Kidney epithelial cell (primary cell): ENCODE results near the gene LRCH4. TPM values are rescaled to one million over a fixed set of nuclear protein-coding genes. Genes with fewer than 3 reads are reported as not detected.

Experiments
- DNase-seq: peaks from one replicate; pipeline ENCODE4 v3.0.0-alpha.2; 2010; ENCODE audit warnings: low read depth
- H3K27me3 ChIP-seq: 2 replicates; pipeline ENCODE4 v1.6.0; 2011; ENCODE audit warnings: low read length; ENCODE audit not compliant: control insufficient read depth, insufficient read depth
- H3K36me3 ChIP-seq: 2 replicates; pipeline ENCODE4 v1.5.1; 2011; ENCODE audit warnings: low read length; ENCODE audit not compliant: control insufficient read depth, insufficient read depth
- H3K4me3 ChIP-seq: 2 replicates; pipeline ENCODE4 v1.5.1; 2011; ENCODE audit warnings: low read depth, mild to moderate bottlenecking, control low read depth, low read length
- total RNA-seq: library from RNA; depleted of rRNA; stranded (reverse); fragments of >200 nt; gene quantifications from 2 replicates; pipeline ENCODE4 v1.2.3, GENCODE V29; 2015
- TF ChIP-seq, protein P1 (sequence below): IDR thresholded peaks from 2 replicates; pipeline ENCODE4 v1.5.1; 2011; ENCODE audit warnings: mild to moderate bottlenecking, moderate library complexity, low read length, control low read depth, inconsistent platforms; ENCODE audit not compliant: insufficient read depth, poor library complexity, severe bottlenecking

LRCH4 gene
- total RNA-seq, 1 donor from 2014 or later = 69.0 TPM

DNA sequence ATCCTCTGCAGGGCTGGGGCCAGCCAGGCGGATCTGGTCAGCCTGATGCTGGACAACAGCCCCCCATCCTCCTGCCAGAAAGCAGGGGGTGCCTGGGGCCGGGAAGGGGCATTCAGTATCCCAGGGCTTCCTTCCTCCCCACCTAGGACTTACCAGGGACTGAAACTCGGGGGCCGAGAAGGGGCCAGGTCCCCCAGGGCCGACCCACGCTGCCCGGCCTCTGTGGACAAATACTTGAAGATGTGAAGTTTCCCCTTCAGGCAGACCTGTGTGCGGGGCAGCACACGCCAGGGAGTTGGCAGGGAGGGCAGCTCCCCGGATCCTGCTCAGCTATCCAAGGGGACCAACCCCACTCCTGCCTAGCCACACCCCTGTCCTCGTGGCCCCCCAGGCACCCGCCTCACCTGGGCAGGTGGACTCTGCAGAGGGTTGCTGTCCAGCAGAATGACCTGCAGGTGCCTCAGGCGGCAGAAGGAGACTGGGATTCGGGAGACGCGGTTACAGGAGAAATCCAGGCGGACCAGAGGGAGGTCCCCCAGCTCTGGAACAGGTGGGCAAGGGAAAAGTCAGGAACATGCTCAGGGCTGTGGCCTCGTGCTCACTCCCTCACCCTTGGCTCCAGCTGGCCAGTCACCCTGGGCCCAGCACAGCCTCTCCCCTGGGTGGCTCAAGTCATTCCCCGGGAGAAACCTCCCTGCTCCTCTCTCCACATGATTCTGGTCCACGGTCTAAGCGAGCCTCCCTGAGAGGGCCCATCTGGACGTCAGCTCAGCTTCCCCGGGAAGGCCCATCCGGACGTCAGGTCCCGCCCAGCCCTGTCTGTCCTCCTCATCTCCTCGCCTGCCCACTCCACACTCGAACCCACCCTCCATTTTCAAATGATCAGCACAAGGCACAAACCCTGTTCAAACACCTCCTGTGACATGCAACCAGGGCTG is 7.4 kb downstream of the LRCH4 start:
- Histone ChIP-seq H3K27me3 (no peaks in the 10 kb centered on the region), H3K36me3 (peaks cover 4% of the 10 kb centered on the region), H3K4me3 (no peak overlapping the region)
- TF ChIP-seq, protein P1, sequence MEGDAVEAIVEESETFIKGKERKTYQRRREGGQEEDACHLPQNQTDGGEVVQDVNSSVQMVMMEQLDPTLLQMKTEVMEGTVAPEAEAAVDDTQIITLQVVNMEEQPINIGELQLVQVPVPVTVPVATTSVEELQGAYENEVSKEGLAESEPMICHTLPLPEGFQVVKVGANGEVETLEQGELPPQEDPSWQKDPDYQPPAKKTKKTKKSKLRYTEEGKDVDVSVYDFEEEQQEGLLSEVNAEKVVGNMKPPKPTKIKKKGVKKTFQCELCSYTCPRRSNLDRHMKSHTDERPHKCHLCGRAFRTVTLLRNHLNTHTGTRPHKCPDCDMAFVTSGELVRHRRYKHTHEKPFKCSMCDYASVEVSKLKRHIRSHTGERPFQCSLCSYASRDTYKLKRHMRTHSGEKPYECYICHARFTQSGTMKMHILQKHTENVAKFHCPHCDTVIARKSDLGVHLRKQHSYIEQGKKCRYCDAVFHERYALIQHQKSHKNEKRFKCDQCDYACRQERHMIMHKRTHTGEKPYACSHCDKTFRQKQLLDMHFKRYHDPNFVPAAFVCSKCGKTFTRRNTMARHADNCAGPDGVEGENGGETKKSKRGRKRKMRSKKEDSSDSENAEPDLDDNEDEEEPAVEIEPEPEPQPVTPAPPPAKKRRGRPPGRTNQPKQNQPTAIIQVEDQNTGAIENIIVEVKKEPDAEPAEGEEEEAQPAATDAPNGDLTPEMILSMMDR = no peak
- DNase-seq = no peak

DNA sequence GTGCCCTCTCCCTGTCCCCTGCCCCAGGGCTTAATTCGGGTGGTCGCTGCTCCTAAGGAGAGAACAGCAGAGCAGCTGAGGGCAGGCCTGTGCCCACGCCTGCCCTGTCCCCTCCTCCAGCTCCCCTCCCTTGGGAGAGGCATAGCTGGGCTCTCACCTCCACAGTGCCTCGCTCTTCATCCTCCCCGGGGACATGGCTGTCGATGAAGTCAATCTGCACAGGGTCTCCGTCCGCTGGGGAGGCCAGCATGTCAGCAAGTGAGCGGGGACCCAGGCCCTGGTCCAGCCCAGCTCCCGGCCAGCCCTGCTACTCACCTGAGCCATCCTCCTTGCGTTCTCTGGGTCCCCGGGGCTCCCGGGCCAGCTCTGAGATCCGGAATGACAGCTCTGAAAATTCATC is 8.4 kb downstream of the LRCH4 start:
- TF ChIP-seq, protein P1 = no peak
- Histone ChIP-seq H3K36me3 (peaks cover 4% of the 10 kb centered on the region), H3K27me3 (no peaks in the 10 kb centered on the region), H3K4me3 (no peak overlapping the region)
- DNase-seq = no peak

DNA sequence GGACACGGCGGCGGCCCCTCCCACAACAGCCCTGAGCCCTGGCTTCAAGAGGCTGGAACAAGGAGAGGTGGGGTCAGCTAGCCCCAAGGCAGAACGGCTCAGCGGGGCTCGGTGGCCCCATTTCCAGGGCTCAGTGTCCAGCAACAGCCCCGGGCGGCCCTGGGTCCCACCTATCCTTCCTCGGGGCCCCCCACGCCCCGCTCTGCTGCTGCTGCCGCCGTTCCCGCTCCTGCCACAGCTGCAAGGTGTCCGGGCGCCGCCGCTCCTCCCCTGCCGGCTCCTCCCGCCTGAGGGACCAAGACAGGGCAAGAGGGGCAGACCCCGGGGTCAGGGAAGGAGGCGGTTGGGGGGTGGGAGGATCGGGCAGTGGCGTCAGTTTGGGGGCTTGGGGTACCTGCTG is 8.8 kb downstream of the LRCH4 start:
- H3K36me3 ChIP-seq = peaks cover 4% of the 10 kb centered on the region
- TF ChIP-seq, protein P1 = no peak
- H3K4me3 ChIP-seq = no peak overlapping the region
- no peaks in the 10 kb centered on the region for H3K27me3 ChIP-seq
- DNase-seq = no peak

DNA sequence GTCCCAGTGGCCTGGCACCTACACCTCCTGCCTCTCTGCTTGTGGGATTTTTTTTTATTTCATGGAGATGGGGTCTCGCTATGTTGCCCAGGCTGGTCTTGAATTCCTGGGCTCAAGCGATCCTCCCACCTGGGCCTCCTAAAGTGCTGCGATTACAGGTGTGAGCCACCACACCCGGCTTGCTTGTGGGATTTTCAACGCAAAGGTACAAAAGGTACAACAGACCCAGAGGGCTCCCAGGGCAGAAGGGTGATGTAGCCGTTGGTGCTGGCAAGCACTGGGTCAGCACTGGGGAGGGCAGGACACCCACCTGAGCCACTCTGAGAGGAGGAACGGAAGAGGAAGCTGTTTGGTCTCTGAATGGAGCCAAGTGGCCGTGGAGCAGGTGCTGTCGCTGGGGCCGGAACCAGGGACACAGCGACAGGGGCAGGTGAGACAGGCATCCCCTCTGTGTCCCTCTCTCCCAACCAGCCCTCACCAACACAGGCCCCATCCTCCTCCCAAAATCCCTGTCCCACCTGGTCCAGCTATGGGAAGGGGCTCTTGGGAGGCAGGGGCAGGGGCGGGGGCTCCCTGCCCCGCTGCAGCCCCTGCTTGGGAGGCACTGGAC is 9.4 kb downstream of the LRCH4 start:
- DNase-seq = no peak
- Histone ChIP-seq H3K36me3 (peaks cover 4% of the 10 kb centered on the region), H3K27me3 (no peaks in the 10 kb centered on the region), H3K4me3 (no peak overlapping the region)
- TF ChIP-seq, protein P1 = no peak

DNA sequence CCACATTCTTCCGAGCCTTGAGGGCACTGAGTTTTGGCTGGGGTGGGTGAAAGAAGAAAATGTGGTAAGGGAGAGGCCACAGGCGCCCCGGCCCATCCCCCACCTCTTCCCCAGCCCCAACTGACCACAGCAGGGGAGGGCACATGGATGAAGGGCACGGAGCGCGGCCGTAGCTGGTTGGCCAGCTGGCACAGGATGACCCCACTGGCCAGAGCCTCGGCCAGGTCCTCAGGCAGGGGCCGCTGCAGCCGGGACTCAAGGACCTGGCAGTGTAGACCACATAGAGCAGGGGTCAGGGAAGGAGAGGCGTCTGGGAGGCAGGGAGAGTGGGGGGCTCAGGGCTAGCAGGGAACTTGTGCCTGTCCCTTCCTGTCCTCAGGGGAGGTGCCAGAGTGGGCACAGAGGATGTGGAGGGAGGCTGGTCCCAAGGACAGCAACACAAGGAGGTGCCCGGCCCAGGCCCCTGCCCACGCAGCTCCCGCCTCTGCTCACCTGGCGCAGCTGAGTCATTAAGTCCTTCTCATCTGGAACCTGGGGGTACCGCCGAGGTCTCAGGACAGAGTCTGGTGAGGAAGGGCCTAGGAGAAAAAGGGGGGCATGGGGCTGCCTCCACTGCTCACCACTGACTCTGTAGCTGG is 10.1 kb downstream of the LRCH4 start:
- Histone ChIP-seq H3K36me3 (peaks cover 3% of the 10 kb centered on the region), H3K27me3 (no peaks in the 10 kb centered on the region), H3K4me3 (no peak overlapping the region)
- DNase-seq = no peak
- TF ChIP-seq, protein P1 = no peak
